PC-9 (cell line): Measurements from ENCODE around the gene S100A16. TPM values are rescaled to one million over a fixed set of nuclear protein-coding genes. Genes with fewer than 3 reads are reported as not detected.

Source experiments
- BruUV-seq: library from RNA; stranded (reverse); fragments of 400-500 nt; replicated peaks from 2 replicates; lab custom pipeline; 2021; lab: Mats Ljungman, UMichigan
- CTCF ChIA-PET: fragments of 300-600 bp; sonication (Branson Sonifier 250); formaldehyde crosslinking; loops from one replicate; lab custom pipeline; 2022; ENCODE audit warnings: antibody characterized with exemption; lab: Charles Lee
- POLR2A ChIA-PET: fragments of 300-600 bp; sonication (Branson Sonifier 250); formaldehyde crosslinking; loops from one replicate; lab custom pipeline; 2022; ENCODE audit warnings: antibody characterized with exemption; ENCODE audit not compliant: unreplicated experiment; lab: Charles Lee
- DNase-seq, 2 experiments: peaks; one replicate each; pipeline versions ENCODE4 v3.0.0 to v3.0.0-alpha.2; 2015 to 2022; ENCODE audit warnings: mixed read lengths in 1 of 2
- H2AFZ ChIP-seq: fragments of 200-600 bp; sonication (generic); 2 replicates; pipeline ENCODE4 v1.8.1; 2017; ENCODE audit warnings: antibody characterized with exemption
- H3F3A ChIP-seq: fragments of 200-600 bp; sonication (generic); 2 replicates; pipeline ENCODE4 v1.8.1; 2017; ENCODE audit warnings: antibody characterized with exemption, mild to moderate bottlenecking, low read depth; ENCODE audit not compliant: insufficient read depth
- H3K27ac ChIP-seq: fragments of 200-600 bp; sonication (generic); 2 replicates; pipeline ENCODE4 v1.6.1; 2016; ENCODE audit warnings: mixed run types
- H3K27me3 ChIP-seq: fragments of 200-600 bp; sonication (generic); 2 replicates; pipeline ENCODE4 v1.6.1; 2016; ENCODE audit warnings: low read depth, mixed run types; ENCODE audit not compliant: insufficient read depth
- H3K36me3 ChIP-seq: fragments of 200-600 bp; sonication (generic); 2 replicates; pipeline ENCODE4 v1.6.1; 2016; ENCODE audit warnings: low read depth, mixed run types
- H3K4me1 ChIP-seq: fragments of 200-600 bp; sonication (generic); replicated peaks from 2 replicates; pipeline ENCODE4 v1.6.1; 2016; ENCODE audit warnings: mixed run types; ENCODE audit not compliant: insufficient read depth
- H3K4me2 ChIP-seq: fragments of 200-600 bp; sonication (generic); 2 replicates; pipeline ENCODE4 v1.6.1; 2017; ENCODE audit warnings: mixed run types
- H3K4me3 ChIP-seq: fragments of 200-600 bp; sonication (generic); 2 replicates; pipeline ENCODE4 v1.6.1; 2016; ENCODE audit warnings: mixed run types
- H3K79me2 ChIP-seq: fragments of 200-600 bp; sonication (generic); 2 replicates; pipeline ENCODE4 v1.6.1; 2017; ENCODE audit warnings: low read depth, mixed run types
- H3K9me2 ChIP-seq: fragments of 200-600 bp; sonication (generic); 2 replicates; pipeline ENCODE4 v1.8.1; 2017; ENCODE audit warnings: mild to moderate bottlenecking; ENCODE audit not compliant: insufficient read depth
- H3K9me3 ChIP-seq: fragments of 200-600 bp; sonication (generic); 2 replicates; pipeline ENCODE4 v1.8.1; 2016; ENCODE audit warnings: low read depth; ENCODE audit not compliant: insufficient read depth
- H4K20me1 ChIP-seq: fragments of 200-600 bp; sonication (generic); 2 replicates; pipeline ENCODE4 v1.8.1; 2017; ENCODE audit not compliant: insufficient read depth
- CTCF ChIP-seq: fragments of 200-600 bp; sonication (generic); conservative IDR thresholded peaks from 2 replicates; pipeline ENCODE4 v1.6.1; 2017; ENCODE audit warnings: mixed run types, antibody characterized with exemption, mild to moderate bottlenecking, moderate library complexity
- EZH2 ChIP-seq: fragments of 200-600 bp; sonication (generic); IDR thresholded peaks from 2 replicates; pipeline ENCODE4 v1.8.0; 2017; ENCODE audit warnings: antibody characterized with exemption, low read depth
- intact Hi-C: fragments of 100-400 bp; cut with micrococcal nuclease; formaldehyde crosslinking; loops from one replicate; pipeline ENCODE4 v1.10.0; 2022; ENCODE audit not compliant: unreplicated experiment
- total RNA-seq: library from RNA; stranded (reverse); gene quantifications from 2 replicates; pipeline ENCODE4 v1.2.3, GENCODE V29; 2021

Gene S100A16
- total RNA-seq, 1 experiment from 2014 or later: 276 TPM

GRCh38 chr1:153647346-153647714 is 34.4 kb upstream of the S100A16 start:
- TF ChIP-seq CTCF (no peak), EZH2 (no peak)
- peaks cover 58% of the 10 kb centered on the region for H3F3A ChIP-seq
- no peak for DNase-seq
- no peaks in the 10 kb centered on the region for H3K27me3 ChIP-seq
- peaks cover under 1% of the 10 kb centered on the region; the same call in 1 of the 2 replicates for H3K4me1 ChIP-seq
- no peaks in the 10 kb centered on the region for H3K9me3 ChIP-seq
- no peak overlapping the region for H3K4me3 ChIP-seq
- no peak overlapping the region for H2AFZ ChIP-seq
- peaks cover 39% of the 10 kb centered on the region for H3K36me3 ChIP-seq
- no TSS peak for BruUV-seq
- no peak overlapping the region for H3K27ac ChIP-seq
- no peaks in the 10 kb centered on the region for H3K9me2 ChIP-seq
- no peak overlapping the region for H3K4me2 ChIP-seq
- peaks cover 4% of the 10 kb centered on the region; the same call in 1 of the 2 replicates for H3K79me2 ChIP-seq
- ChIA-PET POLR2A (interaction anchor here (0.6 to 0.8 kb wide), 2 partner anchors 31 to 1578 kb away, joined by 4 to 5 read pairs; no protein-coding TSS in a partner anchor), CTCF (no interaction called here)
- peaks cover 11% of the 10 kb centered on the region for H4K20me1 ChIP-seq
- intact Hi-C loops: no loop called here

GRCh38 chr1:153646672-153647345 is 33.9 kb upstream of the S100A16 start:
- H3K27me3 ChIP-seq: no peaks in the 10 kb centered on the region
- H3K4me3 ChIP-seq: no peak overlapping the region
- intact Hi-C loops: no loop called here
- H3K4me2 ChIP-seq: no peak overlapping the region
- H4K20me1 ChIP-seq: peaks cover 15% of the 10 kb centered on the region
- peaks cover 62% of the 10 kb centered on the region for H3F3A ChIP-seq
- H3K36me3 ChIP-seq: peaks cover 44% of the 10 kb centered on the region
- no peaks in the 10 kb centered on the region for H3K9me2 ChIP-seq
- ChIA-PET POLR2A (interaction anchor here (0.6 to 0.8 kb wide), 2 partner anchors 30 to 1578 kb away, joined by 4 to 5 read pairs; no protein-coding TSS in a partner anchor), CTCF (no interaction called here)
- no peak overlapping the region for H3K27ac ChIP-seq
- H3K79me2 ChIP-seq: peaks cover 10% of the 10 kb centered on the region; the same call in 1 of the 2 replicates
- DNase-seq: no peak
- TF ChIP-seq CTCF (no peak), EZH2 (no peak)
- H3K9me3 ChIP-seq: no peaks in the 10 kb centered on the region
- no TSS peak for BruUV-seq
- no peaks in the 10 kb centered on the region for H3K4me1 ChIP-seq
- no peak overlapping the region for H2AFZ ChIP-seq

GRCh38 chr1:153643816-153644215 is 30.9 kb upstream of the S100A16 start:
- peaks cover 32% of the 10 kb centered on the region for H4K20me1 ChIP-seq
- no peak overlapping the region for H2AFZ ChIP-seq
- peaks cover 37% of the 10 kb centered on the region for H3K79me2 ChIP-seq
- BruUV-seq: no TSS peak
- TF ChIP-seq CTCF: no peak
- TF ChIP-seq EZH2: no peak
- no peaks in the 10 kb centered on the region for H3K27me3 ChIP-seq
- POLR2A ChIA-PET: interaction anchor here (0.5 to 0.7 kb wide), 5 partner anchors 17 to 628 kb away, joined by 3 to 6 read pairs (median 3); partner anchors contain the start of genes S100A13 and S100A16
- 0 out of 2 replicates have a peak overlapping the region, but pooled peaks have one; percentile 16 for H3K27ac ChIP-seq
- peaks cover 72% of the 10 kb centered on the region for H3F3A ChIP-seq
- no peak for DNase-seq
- H3K4me1 ChIP-seq: no peaks in the 10 kb centered on the region
- H3K36me3 ChIP-seq: peaks cover 73% of the 10 kb centered on the region
- CTCF ChIA-PET: no interaction called here
- H3K4me3 ChIP-seq: no peak overlapping the region
- no peak overlapping the region for H3K4me2 ChIP-seq
- H3K9me2 ChIP-seq: no peaks in the 10 kb centered on the region
- no peaks in the 10 kb centered on the region for H3K9me3 ChIP-seq
- intact Hi-C loops: no loop called here
